Measurements from ENCODE around the gene CAMTA2.

DNA sequence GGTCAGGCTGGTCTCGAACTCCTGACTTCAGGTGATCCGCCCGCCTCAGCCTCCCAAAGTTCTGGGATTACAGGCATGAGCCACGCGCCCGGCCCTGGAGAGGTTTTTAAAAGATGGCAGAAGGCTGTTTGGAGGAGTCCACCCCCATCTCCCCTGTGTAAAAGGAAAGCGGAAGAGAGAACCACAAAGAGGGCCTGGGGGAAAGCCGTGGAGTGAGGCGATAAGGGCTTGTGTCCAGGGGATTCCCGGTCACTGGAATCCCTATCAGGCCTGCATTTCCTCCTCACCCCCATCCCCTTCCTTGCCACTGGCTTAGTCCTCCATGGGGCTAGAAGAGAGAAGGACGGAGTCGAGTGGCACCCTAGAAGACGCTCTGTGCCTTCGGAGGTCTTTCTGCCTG is 55.5 kb downstream of the CAMTA2 start, which contains the start of gene GP1BA:
- no peak for TF ChIP-seq POLR2A (IDR thresholded peaks at IDR 0.05)
- no peak for TF ChIP-seq CTCF (IDR thresholded peaks at IDR 0.05)

Measured in Peyer's patch (tissue), 4 donors.